KOPT-K1 (cell line): ENCODE results near the gene RAB3D.

Source experiments
- H3K27ac ChIP-seq: fragments of 200-600 bp; sonication (generic); 2 replicates; pipeline ENCODE4 v1.5.1; 2016; ENCODE audit warnings: antibody characterized with exemption, mild to moderate bottlenecking, low read depth, low read length; ENCODE audit not compliant: poor library complexity, severe bottlenecking
- H3K36me3 ChIP-seq: fragments of 200-600 bp; sonication (generic); 2 replicates; pipeline ENCODE4 v1.5.1; 2017; ENCODE audit warnings: antibody characterized with exemption, mild to moderate bottlenecking, low read length, moderate library complexity; ENCODE audit not compliant: insufficient read depth
- H3K9me3 ChIP-seq: fragments of 200-600 bp; sonication (generic); 2 replicates; pipeline ENCODE4 v1.5.1; 2017; ENCODE audit warnings: antibody characterized with exemption, low read length, mild to moderate bottlenecking; ENCODE audit not compliant: insufficient read depth, poor library complexity, severe bottlenecking

The RAB3D gene

GRCh38 chr19:11296264-11296663 is 43.2 kb downstream of the RAB3D start:
- Histone ChIP-seq H3K9me3 (no peaks in the 10 kb centered on the region), H3K27ac (no peak overlapping the region), H3K36me3 (no peaks in the 10 kb centered on the region)

GRCh38 chr19:11295665-11296245 is 43.7 kb downstream of the RAB3D start, which contains the start of gene TSPAN16:
Gene TSPAN16, plus strand, starts transcription at chr19:11296160. Its CDS starts 138 bp downstream, at chr19:11296298.
- Histone ChIP-seq H3K27ac (no peak within 1 kb of the TSS), H3K36me3 (no peaks in the 10 kb centered on the region), H3K9me3 (no peaks in the 10 kb centered on the region)

- H3K36me3 ChIP-seq = no peaks in the 10 kb centered on the region
- H3K27ac ChIP-seq = no peak overlapping the region
- no peaks in the 10 kb centered on the region for H3K9me3 ChIP-seq
Observed at GRCh38 chr19:11295180-11295579, 44.3 kb downstream of the RAB3D start.

- H3K27ac ChIP-seq = no peak overlapping the region
- H3K9me3 ChIP-seq = no peaks in the 10 kb centered on the region
Observed at GRCh38 chr19:11293433-11294389, 45.7 kb downstream of the RAB3D start.

GRCh38 chr19:11291991-11292390 is 47.5 kb downstream of the RAB3D start:
- Histone ChIP-seq H3K36me3 (no peaks in the 10 kb centered on the region), H3K27ac (no peak overlapping the region), H3K9me3 (no peaks in the 10 kb centered on the region)

More at GRCh38 chr19:11293433-11294389, 45.7 kb downstream of the RAB3D start:
- H3K36me3 ChIP-seq = no peaks in the 10 kb centered on the region

- Histone ChIP-seq H3K27ac (no peak overlapping the region), H3K36me3 (no peaks in the 10 kb centered on the region), H3K9me3 (no peaks in the 10 kb centered on the region)
Observed at GRCh38 chr19:11291415-11291814, 48.0 kb downstream of the RAB3D start.

- Histone ChIP-seq H3K9me3 (no peaks in the 10 kb centered on the region), H3K27ac (no peak overlapping the region)
Observed at GRCh38 chr19:11290256-11290655, 49.2 kb downstream of the RAB3D start.

GRCh38 chr19:11288349-11288748 is 51.1 kb downstream of the RAB3D start:
- Histone ChIP-seq H3K9me3 (no peaks in the 10 kb centered on the region), H3K27ac (no peak overlapping the region), H3K36me3 (no peaks in the 10 kb centered on the region)

More at GRCh38 chr19:11290256-11290655, 49.2 kb downstream of the RAB3D start:
- no peaks in the 10 kb centered on the region for H3K36me3 ChIP-seq

- H3K36me3 ChIP-seq = no peaks in the 10 kb centered on the region
- H3K27ac ChIP-seq = no peak overlapping the region
- H3K9me3 ChIP-seq = no peaks in the 10 kb centered on the region
Observed at GRCh38 chr19:11286312-11286974, 53.0 kb downstream of the RAB3D start.

GRCh38 chr19:11284515-11284914 is 54.9 kb downstream of the RAB3D start:
- H3K36me3 ChIP-seq = no peaks in the 10 kb centered on the region
- H3K27ac ChIP-seq = no peak overlapping the region
- no peaks in the 10 kb centered on the region for H3K9me3 ChIP-seq

- Histone ChIP-seq H3K27ac (no peak overlapping the region), H3K9me3 (peaks cover 10% of the 10 kb centered on the region), H3K36me3 (no peaks in the 10 kb centered on the region)
Observed at GRCh38 chr19:11281356-11282049, 58.0 kb downstream of the RAB3D start.

- no peak overlapping the region for H3K27ac ChIP-seq
- H3K36me3 ChIP-seq = no peaks in the 10 kb centered on the region
- H3K9me3 ChIP-seq = peaks cover 12% of the 10 kb centered on the region
Observed at GRCh38 chr19:11279505-11280236, 59.8 kb downstream of the RAB3D start.

GRCh38 chr19:11278670-11279069 is 60.8 kb downstream of the RAB3D start:
- no peak overlapping the region for H3K27ac ChIP-seq
- no peaks in the 10 kb centered on the region for H3K36me3 ChIP-seq
- H3K9me3 ChIP-seq = peaks cover 12% of the 10 kb centered on the region

GRCh38 chr19:11274533-11275086 is 64.8 kb downstream of the RAB3D start:
- H3K36me3 ChIP-seq = no peaks in the 10 kb centered on the region
- H3K27ac ChIP-seq = no peak overlapping the region
- peaks cover 12% of the 10 kb centered on the region for H3K9me3 ChIP-seq
